H9 (cell line): ENCODE results near the gene MAD1L1. TPM values are rescaled to one million over a fixed set of nuclear protein-coding genes. Genes with fewer than 3 reads are reported as not detected.

Experiments used
- DNase-seq: peaks from one replicate; pipeline ENCODE4 v3.0.0-alpha.2; 2017
- H2AFZ ChIP-seq: one replicate; pipeline ENCODE4 v1.6.1; 2013; ENCODE audit warnings: mild to moderate bottlenecking, low read length, control low read depth, moderate library complexity
- H2AK5ac ChIP-seq: 2 replicates; pipeline ENCODE4 v1.6.1; 2013; ENCODE audit warnings: low read length, control low read depth, mixed read lengths; ENCODE audit not compliant: insufficient read length
- H2BK120ac ChIP-seq: one replicate; pipeline ENCODE4 v1.6.1; 2013; ENCODE audit warnings: low read depth, mild to moderate bottlenecking, low read length, control low read depth, inconsistent platforms; ENCODE audit not compliant: poor library complexity, severe bottlenecking
- H2BK12ac ChIP-seq: 2 replicates; pipeline ENCODE4 v1.6.1; 2013; ENCODE audit warnings: low read length, control low read depth, mixed read lengths, low read depth; ENCODE audit not compliant: insufficient read length
- H2BK15ac ChIP-seq: 2 replicates; pipeline ENCODE4 v1.6.1; 2013; ENCODE audit warnings: low read depth, low read length, control low read depth
- H2BK20ac ChIP-seq: one replicate; pipeline ENCODE4 v1.6.1; 2013; ENCODE audit warnings: low read depth, mild to moderate bottlenecking, low read length, control low read depth, inconsistent platforms; ENCODE audit not compliant: poor library complexity, severe bottlenecking
- H2BK5ac ChIP-seq: 2 replicates; pipeline ENCODE4 v1.6.1; 2013; ENCODE audit warnings: low read length, control low read depth, mixed read lengths; ENCODE audit not compliant: insufficient read length
- H3K14ac ChIP-seq: 2 replicates; pipeline ENCODE4 v1.6.1; 2013; ENCODE audit warnings: low read length, control low read depth; ENCODE audit not compliant: insufficient read depth
- H3K18ac ChIP-seq: 2 replicates; pipeline ENCODE4 v1.6.1; 2013; ENCODE audit warnings: low read depth, mild to moderate bottlenecking, mixed read lengths, low read length, control low read depth; ENCODE audit not compliant: insufficient read length
- H3K23ac ChIP-seq: 2 replicates; pipeline ENCODE4 v1.6.1; 2013; ENCODE audit warnings: low read length, control low read depth, mixed read lengths, low read depth; ENCODE audit not compliant: insufficient read length
- H3K23me2 ChIP-seq: 2 replicates; pipeline ENCODE4 v1.6.1; 2013; ENCODE audit warnings: low read depth, mild to moderate bottlenecking, mixed read lengths, low read length, control low read depth; ENCODE audit not compliant: insufficient read length, poor library complexity, severe bottlenecking
- H3K27ac ChIP-seq: 2 replicates; pipeline ENCODE4 v1.5.1; 2013; ENCODE audit warnings: low read length, control low read depth, mixed read lengths, low read depth; ENCODE audit not compliant: insufficient read length
- H3K27me3 ChIP-seq: 2 replicates; pipeline ENCODE4 v1.6.1; 2013; ENCODE audit warnings: low read length, control low read depth, inconsistent platforms; ENCODE audit not compliant: insufficient read depth
- H3K4ac ChIP-seq: 2 replicates; pipeline ENCODE4 v1.6.1; 2013; ENCODE audit warnings: low read depth, mild to moderate bottlenecking, control low read depth, inconsistent platforms, low read length, moderate library complexity
- H3K4me1 ChIP-seq: 2 replicates; pipeline ENCODE4 v1.6.1; 2013; ENCODE audit warnings: low read length, control low read depth, inconsistent platforms; ENCODE audit not compliant: insufficient read depth
- H3K4me2 ChIP-seq: 2 replicates; pipeline ENCODE4 v1.6.1; 2013; ENCODE audit warnings: low read length, control low read depth, mixed read lengths; ENCODE audit not compliant: insufficient read length, insufficient read depth
- H3K56ac ChIP-seq: 2 replicates; pipeline ENCODE4 v1.6.1; 2013; ENCODE audit warnings: low read depth, mild to moderate bottlenecking, mixed read lengths, low read length, control low read depth; ENCODE audit not compliant: insufficient read length
- H3K79me1 ChIP-seq: 2 replicates; pipeline ENCODE4 v1.6.1; 2013; ENCODE audit warnings: low read depth, mild to moderate bottlenecking, moderate library complexity, low read length, control low read depth, inconsistent platforms; ENCODE audit not compliant: insufficient read depth, poor library complexity, severe bottlenecking
- H3K79me2 ChIP-seq: 2 replicates; pipeline ENCODE4 v1.6.1; 2013; ENCODE audit warnings: low read length, control low read depth, inconsistent platforms; ENCODE audit not compliant: insufficient read depth
- H3K9ac ChIP-seq: 2 replicates; pipeline ENCODE4 v1.6.1; 2013; ENCODE audit warnings: low read length, control low read depth, mixed read lengths; ENCODE audit not compliant: insufficient read length; ENCODE audit errors: extremely low read depth
- H3K9me3 ChIP-seq: one replicate; pipeline ENCODE4 v1.6.1; 2013; ENCODE audit warnings: low read depth, low read length, inconsistent platforms; ENCODE audit not compliant: control insufficient read depth
- H3T11ph ChIP-seq: one replicate; pipeline ENCODE4 v1.6.1; 2013; ENCODE audit warnings: mild to moderate bottlenecking, low read length, control low read depth, inconsistent platforms
- H4K20me1 ChIP-seq: one replicate; pipeline ENCODE4 v1.6.1; 2013; ENCODE audit not compliant: control insufficient read depth, insufficient read length, insufficient read depth
- H4K5ac ChIP-seq: 2 replicates; pipeline ENCODE4 v1.6.1; 2013; ENCODE audit warnings: low read depth, mild to moderate bottlenecking, mixed read lengths, low read length, control low read depth; ENCODE audit not compliant: insufficient read length
- H4K8ac ChIP-seq: replicated peaks from 2 replicates; pipeline ENCODE4 v1.6.1; 2013; ENCODE audit warnings: low read length, control low read depth, mixed read lengths, low read depth; ENCODE audit not compliant: insufficient read length
- H4K91ac ChIP-seq: 2 replicates; pipeline ENCODE4 v1.6.1; 2013; ENCODE audit warnings: low read depth, mild to moderate bottlenecking, moderate library complexity, mixed read lengths, low read length, control low read depth; ENCODE audit not compliant: insufficient read length
- H3K27ac Mint-ChIP-seq, 3 experiments: 2 replicates in 2 of 3; 3 replicates in 1 of 3; pipeline ENCODE4 v1.8.0; 2020 to 2021; ENCODE audit warnings: mixed read lengths in 3 of 3, mild to moderate bottlenecking in 1 of 3, moderate library complexity in 1 of 3
- H3K27me3 Mint-ChIP-seq: 2 replicates; pipeline ENCODE4 v1.8.0; 2021; ENCODE audit warnings: low read depth, mild to moderate bottlenecking, moderate library complexity, mixed read lengths
- H3K36me3 Mint-ChIP-seq, 3 experiments: 2 replicates in 2 of 3; 3 replicates in 1 of 3; pipeline ENCODE4 v1.8.0; 2020 to 2021; ENCODE audit warnings: low read depth in 3 of 3, mixed read lengths in 3 of 3; ENCODE audit not compliant: insufficient read depth in 1 of 3
- H3K4me1 Mint-ChIP-seq, 2 experiments: 2 replicates each; pipeline ENCODE4 v1.8.0; 2020; ENCODE audit warnings: mixed read lengths in 2 of 2
- H3K4me3 Mint-ChIP-seq, 2 experiments: 2 replicates in 1 of 2; 3 replicates in 1 of 2; pipeline ENCODE4 v1.8.0; 2020 to 2021; ENCODE audit warnings: mild to moderate bottlenecking in 2 of 2, mixed read lengths in 2 of 2, moderate library complexity in 1 of 2
- H3K9me3 Mint-ChIP-seq, 2 experiments: 2 replicates in 1 of 2; 3 replicates in 1 of 2; pipeline ENCODE4 v1.8.0; 2020; ENCODE audit warnings: mild to moderate bottlenecking in 2 of 2, mixed read lengths in 2 of 2, moderate library complexity in 1 of 2
- WGBS: extraction: QIAGEN DNeasy Blood & Tissue Kit; methylation state at CpG from one replicate; pipeline ENCODE4 v1.1.7; 2013; ENCODE audit warnings: missing lambda C conversion rate, low lambda C conversion rate, mixed read lengths; ENCODE audit not compliant: insufficient read length; ENCODE audit errors: extremely low coverage; 5-methylcytosine and 5-hydroxymethylcytosine counted together
- total RNA-seq: library from RNA; stranded (reverse); gene quantifications from 2 replicates; pipeline ENCODE4 v1.2.1, GENCODE V29; 2021
- TF ChIP-seq, protein P1 (sequence below): fragments of 200-600 bp; sonication (generic); conservative IDR thresholded peaks from 3 replicates; pipeline ENCODE4 v1.8.0; 2021; ENCODE audit warnings: antibody characterized with exemption, mild to moderate bottlenecking

Gene MAD1L1
- total RNA-seq, 1 experiment from 2014 or later = 39.0 TPM

DNA sequence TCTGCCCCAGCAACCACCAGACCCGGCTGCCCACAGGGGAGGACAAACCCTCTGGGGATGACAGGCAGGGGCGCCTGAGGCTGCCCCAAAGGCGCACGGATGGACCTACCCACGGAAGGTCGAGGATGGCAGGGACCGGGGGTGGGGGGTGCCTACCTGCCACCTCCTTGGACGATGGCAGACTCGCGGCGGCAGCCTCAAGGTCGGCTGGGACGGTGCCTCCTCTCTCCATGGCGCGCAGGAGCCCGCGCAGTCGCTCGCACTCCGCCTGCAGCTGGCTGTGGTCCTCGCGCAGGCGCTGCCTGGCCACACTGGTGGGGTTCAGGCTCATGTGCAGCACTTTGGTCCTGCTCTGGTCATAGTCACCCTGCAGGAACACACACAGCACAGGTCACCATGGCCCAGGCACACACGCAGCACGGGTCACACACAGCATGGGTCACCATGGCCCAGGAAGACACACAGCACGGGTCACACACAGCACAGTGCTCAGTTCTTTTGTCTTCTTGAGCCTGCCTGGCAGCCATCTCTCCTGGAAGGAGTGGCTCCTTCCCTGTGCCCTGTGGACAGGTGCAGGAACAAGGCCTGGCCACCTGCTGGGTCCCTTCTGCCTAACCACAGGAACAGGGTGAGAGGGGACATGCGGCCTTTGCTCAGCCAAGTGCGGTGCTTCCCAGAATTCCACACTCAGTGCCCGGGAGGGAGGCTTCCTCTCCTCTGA, 296.1 kb downstream of the MAD1L1 start:
- H3K79me1 ChIP-seq = no peaks in the 10 kb centered on the region

More for the DNA sequence above, 296.1 kb downstream of the MAD1L1 start:
- H2BK20ac ChIP-seq = no peak overlapping the region
- no peak overlapping the region for H4K91ac ChIP-seq
- H3K14ac ChIP-seq = no peak overlapping the region; the same call in 1 of the 2 replicates
- no peak overlapping the region for H3K56ac ChIP-seq
- peaks cover 8% of the 10 kb centered on the region for H3K9me3 ChIP-seq
- peaks cover 5% of the 10 kb centered on the region in 2 experiments; a peak in 3 of 4 replicates for H3K4me1 Mint-ChIP-seq
- no peak overlapping the region for H3K4ac ChIP-seq
- no peak overlapping the region for H3K23ac ChIP-seq
- H2BK120ac ChIP-seq = no peak overlapping the region
- H2BK15ac ChIP-seq = no peak overlapping the region
- peaks cover 12 to 16% of the 10 kb centered on the region in 2 experiments for H3K9me3 Mint-ChIP-seq
- no peak overlapping the region for H3K4me3 Mint-ChIP-seq
- H3K27me3 Mint-ChIP-seq = no peaks in the 10 kb centered on the region
- no peaks in the 10 kb centered on the region for H3K79me2 ChIP-seq
- no peak overlapping the region for H2BK5ac ChIP-seq
- no peak overlapping the region for H3K27ac ChIP-seq
- no peak overlapping the region for H3K9ac ChIP-seq
- peaks cover 15 to 19% (median 16%) of the 10 kb centered on the region in 3 experiments for H3K36me3 Mint-ChIP-seq
- TF ChIP-seq, protein P1, sequence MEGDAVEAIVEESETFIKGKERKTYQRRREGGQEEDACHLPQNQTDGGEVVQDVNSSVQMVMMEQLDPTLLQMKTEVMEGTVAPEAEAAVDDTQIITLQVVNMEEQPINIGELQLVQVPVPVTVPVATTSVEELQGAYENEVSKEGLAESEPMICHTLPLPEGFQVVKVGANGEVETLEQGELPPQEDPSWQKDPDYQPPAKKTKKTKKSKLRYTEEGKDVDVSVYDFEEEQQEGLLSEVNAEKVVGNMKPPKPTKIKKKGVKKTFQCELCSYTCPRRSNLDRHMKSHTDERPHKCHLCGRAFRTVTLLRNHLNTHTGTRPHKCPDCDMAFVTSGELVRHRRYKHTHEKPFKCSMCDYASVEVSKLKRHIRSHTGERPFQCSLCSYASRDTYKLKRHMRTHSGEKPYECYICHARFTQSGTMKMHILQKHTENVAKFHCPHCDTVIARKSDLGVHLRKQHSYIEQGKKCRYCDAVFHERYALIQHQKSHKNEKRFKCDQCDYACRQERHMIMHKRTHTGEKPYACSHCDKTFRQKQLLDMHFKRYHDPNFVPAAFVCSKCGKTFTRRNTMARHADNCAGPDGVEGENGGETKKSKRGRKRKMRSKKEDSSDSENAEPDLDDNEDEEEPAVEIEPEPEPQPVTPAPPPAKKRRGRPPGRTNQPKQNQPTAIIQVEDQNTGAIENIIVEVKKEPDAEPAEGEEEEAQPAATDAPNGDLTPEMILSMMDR = no peak
- no peak overlapping the region for H3K18ac ChIP-seq
- no peak overlapping the region for H2AK5ac ChIP-seq
- H3K23me2 ChIP-seq = no peaks in the 10 kb centered on the region
- H3T11ph ChIP-seq = no peak overlapping the region
- no peaks in the 10 kb centered on the region for H3K27me3 ChIP-seq
- WGBS = no CpG with 5 or more reads among the region's 29 CpGs
- H4K5ac ChIP-seq = no peak overlapping the region
- H2BK12ac ChIP-seq = no peak overlapping the region
- no peak for DNase-seq
- H4K20me1 ChIP-seq = no peaks in the 10 kb centered on the region
- H4K8ac ChIP-seq = no peak overlapping the region
- no peak overlapping the region; a peak in 1 of 7 replicates for H3K27ac Mint-ChIP-seq
- H3K4me1 ChIP-seq = no peaks in the 10 kb centered on the region
- H2AFZ ChIP-seq = no peak overlapping the region
- H3K4me2 ChIP-seq = no peak overlapping the region
